B cell (primary cell): Measurements from ENCODE around the gene RMND5A. TPM values are rescaled to one million over a fixed set of nuclear protein-coding genes. Genes with fewer than 3 reads are reported as not detected.

Experiments
- ATAC-seq: fragments of 200-7000 bp; cut with Tn5 transposase; one replicate; pipeline ENCODE4 v1.10.0; 2021; ENCODE audit warnings: low read depth, mild to moderate bottlenecking, moderate number of reproducible peaks, moderate library complexity
- CTCF ChIA-PET: fragments of 350-600 bp; sonication (Branson Sonifier 250); formaldehyde crosslinking; loops from one replicate; lab custom pipeline; 2021; ENCODE audit warnings: antibody characterized with exemption, inconsistent platforms; lab: Charles Lee
- POLR2A ChIA-PET: fragments of 350-600 bp; sonication (Branson Sonifier 250); formaldehyde crosslinking; loops from one replicate; lab custom pipeline; 2021; ENCODE audit warnings: antibody characterized with exemption; lab: Charles Lee
- DNase-seq: peaks from one replicate; pipeline ENCODE4 v3.0.0; 2013
- H2AFZ ChIP-seq: 2 replicates; pipeline ENCODE4 v1.6.1; 2012; ENCODE audit warnings: mild to moderate bottlenecking, low read depth, low read length; ENCODE audit not compliant: insufficient read depth, poor library complexity, severe bottlenecking
- H3K27ac ChIP-seq, 2 donors: 1 replicate in 1 of 2; 2 replicates in 1 of 2; pipeline ENCODE4 v1.5.1; 2012 to 2013; ENCODE audit warnings: low read length in 2 of 2, mild to moderate bottlenecking in 2 of 2, moderate library complexity in 1 of 2
- H3K27me3 ChIP-seq, 4 experiments: fragments of 200-600 bp in 1 of 4; sonication (generic) in 1 of 4; replicated peaks in 1 of 4; 1 replicate in 2 of 4; 2 replicates in 2 of 4; pipeline versions ENCODE4 v1.6.1 to v1.7.0; 2013 to 2016; ENCODE audit warnings: low read length in 3 of 4, mild to moderate bottlenecking in 2 of 4, mixed read lengths in 1 of 4, moderate library complexity in 1 of 4; ENCODE audit not compliant: insufficient read depth in 4 of 4, control insufficient read depth in 3 of 4; ENCODE audit errors: control extremely low read depth in 1 of 4
- H3K36me3 ChIP-seq, 2 experiments: replicated peaks in 1 of 2; 1 replicate in 1 of 2; 2 replicates in 1 of 2; pipeline versions ENCODE4 v1.6.1 to v1.7.1; 2013; ENCODE audit warnings: low read length in 1 of 2; ENCODE audit not compliant: insufficient read depth in 2 of 2, control insufficient read depth in 1 of 2; ENCODE audit errors: control extremely low read depth in 1 of 2, extremely low read depth in 1 of 2
- H3K4me1 ChIP-seq, 2 donors: fragments of 200-600 bp in 1 of 2; sonication (generic) in 1 of 2; 1 replicate in 1 of 2; 2 replicates in 1 of 2; pipeline versions ENCODE4 v1.5.1 to v1.6.1; 2013 to 2017; ENCODE audit warnings: low read length in 2 of 2; ENCODE audit not compliant: control insufficient read depth in 2 of 2, insufficient read depth in 2 of 2
- H3K4me2 ChIP-seq: replicated peaks from 2 replicates; pipeline ENCODE3; 2012; ENCODE audit warnings: mild to moderate bottlenecking, low read depth, low read length; ENCODE audit not compliant: poor library complexity, severe bottlenecking
- H3K4me3 ChIP-seq, 5 experiments: fragments of 200-600 bp in 1 of 5; sonication (generic) in 1 of 5; 1 replicate in 3 of 5; 2 replicates in 2 of 5; pipeline versions ENCODE4 v1.5.1 to v1.7.0; 2011 to 2016; ENCODE audit warnings: low read length in 4 of 5, mild to moderate bottlenecking in 4 of 5, low read depth in 2 of 5, control low read depth in 1 of 5, moderate library complexity in 1 of 5; ENCODE audit not compliant: insufficient read depth in 1 of 5; ENCODE audit errors: control extremely low read depth in 1 of 5, extremely low read depth in 1 of 5
- H3K79me2 ChIP-seq: fragments of 200-600 bp; sonication (generic); one replicate; pipeline ENCODE4 v1.6.0; 2016; ENCODE audit warnings: low read length; ENCODE audit not compliant: control insufficient read depth, insufficient read depth
- H3K9ac ChIP-seq: fragments of 200-600 bp; sonication (generic); 2 replicates; pipeline ENCODE4 v1.6.1; 2017; ENCODE audit warnings: mild to moderate bottlenecking, low read length, moderate library complexity
- H3K9me3 ChIP-seq, 3 donors: one replicate each; pipeline versions ENCODE4 v1.6.1 to v1.7.1; 2013; ENCODE audit warnings: low read length in 2 of 3; ENCODE audit not compliant: control insufficient read depth in 2 of 3, insufficient read depth in 1 of 3; ENCODE audit errors: control extremely low read depth in 1 of 3
- H4K20me1 ChIP-seq: 2 replicates; pipeline ENCODE4 v1.6.0; 2012; ENCODE audit warnings: mild to moderate bottlenecking, low read length; ENCODE audit not compliant: insufficient read depth, control insufficient read depth, poor library complexity, severe bottlenecking
- H3K27ac Mint-ChIP-seq: one replicate; pipeline ENCODE4 v1.8.0; 2021; ENCODE audit warnings: mixed read lengths
- H3K27me3 Mint-ChIP-seq: one replicate; pipeline ENCODE4 v1.8.0; 2021; ENCODE audit warnings: mixed read lengths
- H3K4me1 Mint-ChIP-seq: one replicate; pipeline ENCODE4 v1.8.0; 2021; ENCODE audit warnings: mixed read lengths
- H3K4me3 Mint-ChIP-seq: one replicate; pipeline ENCODE4 v1.8.0; 2021; ENCODE audit warnings: mixed read lengths
- H3K9me3 Mint-ChIP-seq: one replicate; pipeline ENCODE4 v1.8.0; 2022; ENCODE audit warnings: mixed read lengths; ENCODE audit not compliant: insufficient read depth
- CTCF ChIP-seq: fragments of 200-600 bp; IDR thresholded peaks from one replicate; pipeline ENCODE4 v1.8.0; 2022; ENCODE audit warnings: antibody characterized with exemption, mild to moderate bottlenecking
- EZH2 ChIP-seq: IDR thresholded peaks from 2 replicates; pipeline ENCODE4 v1.6.1; 2012; ENCODE audit warnings: borderline replicate concordance, low read depth, mild to moderate bottlenecking, moderate library complexity, low read length; ENCODE audit not compliant: insufficient read depth, poor library complexity, severe bottlenecking
- WGBS: methylation state at CpG from one replicate; pipeline ENCODE4 v1.1.5; 2013; ENCODE audit warnings: missing lambda C conversion rate; ENCODE audit not compliant: insufficient coverage; 5-methylcytosine and 5-hydroxymethylcytosine counted together
- intact Hi-C: fragments of 100-400 bp; cut with micrococcal nuclease; formaldehyde crosslinking; loops from one replicate; pipeline ENCODE4 v1.10.0; 2022
- polyA plus RNA-seq: library from polyadenylated mRNA; depleted of rRNA; stranded (reverse); fragments of >200 nt; gene quantifications from 2 replicates; pipeline ENCODE4 v1.2.3, GENCODE V29; 2012
- total RNA-seq, 2 donors: library from RNA; stranded (reverse); fragments of 120-200 nt in 1 of 2; gene quantifications; 1 replicate in 1 of 2; 2 replicates in 1 of 2; pipeline versions ENCODE4 v1.2.3 to v1.2.4, GENCODE V29; 2013 to 2022

RMND5A gene
- total and polyA plus RNA-seq, 2 donors (not counting 1 experiment from before 2014, with no cell fraction given), result 13.0 to 33.7 TPM

GRCh38 chr2:86794861-86795260, 74.8 kb downstream of the RMND5A start:
- H3K27me3 ChIP-seq, result peaks cover 0 to 57% (median 41%) of the 10 kb centered on the region in 4 experiments
- ChIA-PET POLR2A (no interaction called here), CTCF (interaction anchor here (0.5 kb wide), 1 partner anchor 47 kb away, joined by 3 read pairs; no protein-coding TSS in a partner anchor)
- no peaks in the 10 kb centered on the region for H4K20me1 ChIP-seq
- no peak overlapping the region for H3K4me3 ChIP-seq
- H3K9me3 ChIP-seq, result peaks cover 12 to 27% (median 26%) of the 10 kb centered on the region in 3 donors
- H2AFZ ChIP-seq, result no peak overlapping the region
- Mint-ChIP-seq H3K4me1 (peaks cover 20% of the 10 kb centered on the region), H3K4me3 (no peak overlapping the region), H3K27me3 (peaks cover 62% of the 10 kb centered on the region), H3K9me3 (peaks cover 16% of the 10 kb centered on the region), H3K27ac (no peak overlapping the region)
- TF ChIP-seq EZH2 (no peak), CTCF (no peak)
- peaks cover 19 to 20% of the 10 kb centered on the region in 2 donors for H3K4me1 ChIP-seq
- intact Hi-C loops, result no loop called here
- H3K9ac ChIP-seq, result no peak overlapping the region
- no peak overlapping the region for H3K4me2 ChIP-seq
- no peak for DNase-seq
- ATAC-seq, result no peak
- H3K79me2 ChIP-seq, result no peaks in the 10 kb centered on the region
- WGBS, result 57% methylated on average over 2 of the region's 2 CpGs
- H3K27ac ChIP-seq, result no peak overlapping the region
- H3K36me3 ChIP-seq, result no peaks in the 10 kb centered on the region

- H3K4me1 ChIP-seq, result no peaks in the 10 kb centered on the region
- no peak overlapping the region for H3K27ac ChIP-seq
- ATAC-seq (no peak), DNase-seq (no peak)
- H3K79me2 ChIP-seq, result no peaks in the 10 kb centered on the region
- no peaks in the 10 kb centered on the region for H3K4me1 Mint-ChIP-seq
- TF ChIP-seq CTCF (no peak), EZH2 (no peak)
- H3K9me3 ChIP-seq, result peaks cover 7 to 20% (median 11%) of the 10 kb centered on the region in 3 donors
- no peak overlapping the region for H2AFZ ChIP-seq
- ChIA-PET POLR2A (no interaction called here), CTCF (no interaction called here)
- WGBS, result 100% methylated on average over 1 of the region's 2 CpGs
- H3K27me3 ChIP-seq, result peaks cover 0 to 8% (median 3%) of the 10 kb centered on the region in 4 experiments
- no peak overlapping the region for H3K4me3 ChIP-seq
- no peak overlapping the region for H3K9ac ChIP-seq
- intact Hi-C loops, result no loop called here
- H3K36me3 ChIP-seq, result no peaks in the 10 kb centered on the region
- peaks cover 8% of the 10 kb centered on the region for H3K9me3 Mint-ChIP-seq
- no peak overlapping the region for H3K4me2 ChIP-seq
- peaks cover 18% of the 10 kb centered on the region for H3K27me3 Mint-ChIP-seq
- H3K27ac Mint-ChIP-seq, result no peak overlapping the region
- no peak overlapping the region for H3K4me3 Mint-ChIP-seq
- no peaks in the 10 kb centered on the region for H4K20me1 ChIP-seq
Observed at GRCh38 chr2:86800856-86801567, 80.9 kb downstream of the RMND5A start.
